Ovary (tissue), 9 donors: ENCODE data around the gene EBF3. TPM values are rescaled to one million over a fixed set of nuclear protein-coding genes. Genes with fewer than 3 reads are reported as not detected.

ENCODE experiments used
- DNase-seq, 5 donors: peaks; one replicate each; pipeline ENCODE4 v3.0.0-alpha.2; 2019 to 2020
- H3K27ac ChIP-seq, 2 donors: fragments of 200-600 bp; one replicate each; pipeline versions ENCODE4 v1.5.1 to v1.8.0; 2019 to 2022
- H3K27me3 ChIP-seq: fragments of 200-600 bp; one replicate; pipeline ENCODE4 v1.8.0; 2022
- H3K36me3 ChIP-seq: fragments of 200-600 bp; sonication (generic); one replicate; pipeline ENCODE4 v1.5.1; 2019
- H3K4me1 ChIP-seq: one replicate; pipeline ENCODE4 v1.8.1; 2013; ENCODE audit warnings: mild to moderate bottlenecking, moderate library complexity; ENCODE audit not compliant: insufficient read depth
- H3K4me3 ChIP-seq: fragments of 200-600 bp; sonication (generic); one replicate; pipeline ENCODE4 v1.5.1; 2017
- H3K9me3 ChIP-seq, 2 donors: fragments of 200-600 bp in 1 of 2; sonication (generic) in 1 of 2; one replicate each; pipeline versions ENCODE4 v1.5.1 to v1.8.1; 2013 to 2019; ENCODE audit warnings: mild to moderate bottlenecking in 1 of 2, moderate library complexity in 1 of 2
- EP300 ChIP-seq: sonication (generic); formaldehyde crosslinking; IDR thresholded peaks from one replicate; pipeline ENCODE4 v1.6.1; 2017; ENCODE audit warnings: antibody characterized with exemption
- POLR2A ChIP-seq: fragments of 450-650 bp; IDR thresholded peaks from one replicate; pipeline ENCODE4 v1.6.1; 2017; ENCODE audit warnings: antibody characterized with exemption, mild to moderate bottlenecking, moderate library complexity
- WGBS, 3 donors: extraction: QIAGEN DNeasy Blood & Tissue Kit in 1 of 3; methylation state at CpG; one replicate each; pipeline versions ENCODE4 v1.1.5 to v1.1.7; 2013 to 2017; 5-methylcytosine and 5-hydroxymethylcytosine counted together
- intact Hi-C, 4 donors: fragments of 100-400 bp; cut with DNase I; formaldehyde crosslinking; loops; one replicate each; pipeline versions ENCODE4 v1.11.0 to v1.15.1; 2022 to 2023
- polyA plus RNA-seq, 2 donors: library from polyadenylated mRNA; stranded (reverse); fragments of 200-250 nt in 1 of 2; fragments of 350-450 nt in 1 of 2; fragmentation: Illumina TruSeq in 1 of 2; extraction: RNeasy Lipid Tissue Mini Kit (QIAGEN cat#74804) in 1 of 2; gene quantifications; one replicate each; pipeline ENCODE4 v1.2.3, GENCODE V29; 2013 to 2014
- total RNA-seq, 7 donors: library from RNA; depleted of rRNA in 2 of 7; stranded (reverse); fragments of >200 nt in 2 of 7; fragmentation: NEBNext Ultra II Directional in 3 of 7; extraction: Animal tissue kit (Norgen Biotek cat#: 25700) in 3 of 7; gene quantifications; one replicate each; pipeline versions ENCODE4 v1.1.0 to v1.2.4, GENCODE V29; 2016 to 2023
- TF ChIP-seq, protein P1 (sequence below), 3 donors: fragments of 450-650 bp in 2 of 3; fragments of 200-600 bp in 1 of 3; IDR thresholded peaks; one replicate each; pipeline versions ENCODE4 v1.5.1 to v1.8.0; 2016 to 2022; ENCODE audit warnings: antibody characterized with exemption in 3 of 3, mild to moderate bottlenecking in 1 of 3
- donor health status: DM: no; HTN: no; CAD: no; lungs with moderate emphysema.
- donor health status: DM: no; HTN: no; CAD: no.
- donor health status: Bipolar disorder and iron deficiency.
- donor health status: DM: yes; HTN: yes; CAD: no.
- donor health status: DM: no; HTN: no; CAD: no.
- donor health status: DM: yes; HTN: yes; CAD: no.

The EBF3 gene
- total and polyA plus RNA-seq, 9 donors, result 0.15 to 3.6 (median 0.79) TPM

DNA sequence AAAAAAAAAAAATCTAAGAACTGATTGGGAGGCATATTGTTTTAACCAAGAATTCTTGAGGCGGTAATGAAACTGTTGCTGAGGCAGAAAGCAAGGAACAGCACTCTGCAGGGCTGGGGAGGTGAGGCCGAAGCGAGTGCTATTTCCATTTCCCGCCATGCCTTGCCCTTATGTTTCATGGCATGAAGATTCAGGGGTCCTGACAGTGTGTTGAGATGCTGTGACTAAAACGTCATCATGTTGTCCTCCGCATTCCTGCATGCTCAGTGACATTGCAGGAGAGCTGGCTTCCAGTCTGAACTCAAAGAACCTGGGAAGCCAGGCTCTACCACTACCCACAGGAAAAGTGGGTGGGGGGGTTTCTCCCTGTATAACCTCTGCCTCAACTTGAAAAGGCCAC is 85.2 kb downstream of the EBF3 start:
- H3K9me3 ChIP-seq, result no peaks in the 10 kb centered on the region
- no peaks in the 10 kb centered on the region for H3K4me1 ChIP-seq
- H3K4me3 ChIP-seq, result no peak overlapping the region
- 84 to 90% (median 86%) methylated on average over 6 of the region's 6 CpGs for WGBS, 3 donors
- H3K27me3 ChIP-seq, result no peaks in the 10 kb centered on the region
- no peak for DNase-seq
- H3K36me3 ChIP-seq, result no peaks in the 10 kb centered on the region
- TF ChIP-seq EP300 (no peak), POLR2A (no peak)
- TF ChIP-seq, protein P1, sequence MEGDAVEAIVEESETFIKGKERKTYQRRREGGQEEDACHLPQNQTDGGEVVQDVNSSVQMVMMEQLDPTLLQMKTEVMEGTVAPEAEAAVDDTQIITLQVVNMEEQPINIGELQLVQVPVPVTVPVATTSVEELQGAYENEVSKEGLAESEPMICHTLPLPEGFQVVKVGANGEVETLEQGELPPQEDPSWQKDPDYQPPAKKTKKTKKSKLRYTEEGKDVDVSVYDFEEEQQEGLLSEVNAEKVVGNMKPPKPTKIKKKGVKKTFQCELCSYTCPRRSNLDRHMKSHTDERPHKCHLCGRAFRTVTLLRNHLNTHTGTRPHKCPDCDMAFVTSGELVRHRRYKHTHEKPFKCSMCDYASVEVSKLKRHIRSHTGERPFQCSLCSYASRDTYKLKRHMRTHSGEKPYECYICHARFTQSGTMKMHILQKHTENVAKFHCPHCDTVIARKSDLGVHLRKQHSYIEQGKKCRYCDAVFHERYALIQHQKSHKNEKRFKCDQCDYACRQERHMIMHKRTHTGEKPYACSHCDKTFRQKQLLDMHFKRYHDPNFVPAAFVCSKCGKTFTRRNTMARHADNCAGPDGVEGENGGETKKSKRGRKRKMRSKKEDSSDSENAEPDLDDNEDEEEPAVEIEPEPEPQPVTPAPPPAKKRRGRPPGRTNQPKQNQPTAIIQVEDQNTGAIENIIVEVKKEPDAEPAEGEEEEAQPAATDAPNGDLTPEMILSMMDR (IDR thresholded peaks at IDR 0.05), result no peak
- H3K27ac ChIP-seq, result no peak overlapping the region
- intact Hi-C loops, result no loop called here

DNA sequence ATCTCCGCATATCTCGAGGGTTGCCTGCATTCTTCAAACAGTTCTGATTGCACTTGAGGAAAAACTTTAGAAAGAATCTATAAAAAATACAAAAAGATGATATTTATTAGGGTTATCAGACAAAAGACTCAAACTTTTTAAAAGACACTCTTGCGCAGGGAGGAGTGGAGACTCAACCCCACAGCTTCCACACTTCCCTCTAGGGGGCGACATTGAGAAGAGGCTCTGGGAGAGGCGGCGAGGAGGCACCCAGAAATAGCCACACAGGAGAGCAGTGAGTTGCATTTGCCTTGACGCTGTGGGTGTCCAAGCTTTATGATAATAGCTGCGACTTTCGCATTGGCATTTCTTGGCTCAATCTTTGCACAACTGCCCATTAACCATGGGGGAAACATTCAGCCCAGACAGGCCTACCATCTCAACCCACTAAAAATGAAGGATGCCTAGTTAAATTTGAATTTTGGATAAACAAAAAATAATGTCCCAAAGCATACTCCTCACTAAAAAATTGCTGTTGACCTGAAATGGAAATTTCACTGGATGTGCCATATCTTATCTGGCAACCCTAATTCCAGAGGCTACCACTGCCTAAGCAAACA is 86.2 kb downstream of the EBF3 start:
- no peak for TF ChIP-seq POLR2A
- TF ChIP-seq, protein P1 (IDR thresholded peaks at IDR 0.05), result no peak
- no peak for TF ChIP-seq EP300
- H3K27me3 ChIP-seq, result no peaks in the 10 kb centered on the region
- H3K4me3 ChIP-seq, result no peak overlapping the region
- no peaks in the 10 kb centered on the region for H3K4me1 ChIP-seq
- intact Hi-C loops, result no loop called here
- 67 to 74% (median 72%) methylated on average over 9 of the region's 9 CpGs for WGBS, 3 donors
- no peak for DNase-seq
- H3K36me3 ChIP-seq, result no peaks in the 10 kb centered on the region
- H3K9me3 ChIP-seq, result no peaks in the 10 kb centered on the region
- H3K27ac ChIP-seq, result no peak overlapping the region

GRCh38 chr10:129876838-129877237 is 87.2 kb downstream of the EBF3 start:
- TF ChIP-seq, protein P1 (IDR thresholded peaks at IDR 0.05), result no peak
- TF ChIP-seq POLR2A (no peak), EP300 (no peak)
- H3K4me3 ChIP-seq, result no peak overlapping the region
- DNase-seq, result no peak
- H3K9me3 ChIP-seq, result no peaks in the 10 kb centered on the region
- intact Hi-C loops, result no loop called here
- H3K27me3 ChIP-seq, result no peaks in the 10 kb centered on the region
- WGBS, 3 donors, result 75 to 80% (median 80%) methylated on average over 5 of the region's 5 CpGs
- no peaks in the 10 kb centered on the region for H3K36me3 ChIP-seq
- no peaks in the 10 kb centered on the region for H3K4me1 ChIP-seq
- no peak overlapping the region for H3K27ac ChIP-seq

DNA sequence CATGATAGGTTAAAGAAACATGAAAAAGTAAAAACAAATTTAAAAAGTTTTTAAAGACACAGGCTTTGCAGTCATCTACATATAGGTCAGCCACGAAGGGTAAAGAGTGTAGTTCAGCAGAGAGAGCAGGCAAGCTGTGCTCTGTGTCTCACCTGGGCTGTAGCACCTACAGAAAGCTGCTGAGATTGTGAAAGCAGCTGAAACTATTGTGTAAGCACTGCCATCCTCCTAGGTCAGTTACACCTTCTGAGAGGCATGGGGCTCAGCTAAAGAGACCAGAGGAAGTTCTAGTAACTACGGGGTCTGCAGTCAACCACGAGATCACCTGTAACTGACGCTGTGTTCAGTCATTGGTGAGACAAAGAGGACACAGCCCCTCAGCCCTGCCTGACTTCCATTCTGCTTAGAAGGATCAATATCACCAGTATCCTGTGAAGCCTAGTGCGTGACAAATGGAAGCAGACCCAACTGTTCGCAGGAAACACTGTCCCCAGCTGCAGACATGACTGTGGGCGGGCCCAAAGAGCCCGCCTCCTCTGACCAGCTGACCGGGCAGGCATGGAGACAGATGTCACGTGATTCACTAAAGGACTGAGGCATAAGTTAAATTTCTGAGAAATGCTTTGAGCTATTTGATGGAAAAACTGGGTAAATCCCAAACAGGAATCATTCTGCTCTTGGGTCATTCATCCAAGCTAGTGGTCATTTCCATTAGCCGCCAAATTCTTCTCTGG is 87.9 kb downstream of the EBF3 start:
- H3K27me3 ChIP-seq, result no peaks in the 10 kb centered on the region
- intact Hi-C loops, result no loop called here
- WGBS, 3 donors, result 83 to 84% (median 83%) methylated on average over 11 of the region's 11 CpGs
- H3K9me3 ChIP-seq, result no peaks in the 10 kb centered on the region
- TF ChIP-seq, protein P1 (IDR thresholded peaks at IDR 0.05), result no peak
- TF ChIP-seq EP300 (no peak), POLR2A (no peak)
- H3K4me1 ChIP-seq, result no peaks in the 10 kb centered on the region
- H3K27ac ChIP-seq, result no peak overlapping the region
- H3K36me3 ChIP-seq, result no peaks in the 10 kb centered on the region
- no peak for DNase-seq
- no peak overlapping the region for H3K4me3 ChIP-seq
